KMS-11 (cell line): Measurements from ENCODE around the gene PASK.

Source experiments
- H2AFZ ChIP-seq: fragments of 200-600 bp; sonication (generic); 2 replicates; pipeline ENCODE4 v1.6.1; 2016; ENCODE audit warnings: antibody characterized with exemption, mixed run types, low read depth
- H3K27ac ChIP-seq: fragments of 200-600 bp; sonication (generic); 2 replicates; pipeline ENCODE4 v1.6.1; 2016; ENCODE audit warnings: mild to moderate bottlenecking, mixed run types
- H3K27me3 ChIP-seq: fragments of 200-600 bp; sonication (generic); 2 replicates; pipeline ENCODE4 v1.6.1; 2017; ENCODE audit warnings: mild to moderate bottlenecking, low read depth, mixed run types, moderate library complexity; ENCODE audit not compliant: insufficient read depth
- H3K36me3 ChIP-seq: fragments of 200-600 bp; sonication (generic); 2 replicates; pipeline ENCODE4 v1.6.1; 2017; ENCODE audit warnings: mild to moderate bottlenecking, mixed run types; ENCODE audit not compliant: insufficient read depth
- H3K4me1 ChIP-seq: fragments of 200-600 bp; sonication (generic); 2 replicates; pipeline ENCODE4 v1.6.1; 2016; ENCODE audit warnings: mild to moderate bottlenecking, low read depth, mixed run types; ENCODE audit not compliant: poor library complexity, severe bottlenecking
- H3K4me2 ChIP-seq: fragments of 200-600 bp; sonication (generic); 2 replicates; pipeline ENCODE4 v1.7.0; 2016; ENCODE audit warnings: mild to moderate bottlenecking, mixed run types
- H3K4me3 ChIP-seq: fragments of 200-600 bp; sonication (generic); IDR thresholded peaks from 2 replicates; pipeline ENCODE4 v1.6.1; 2017; ENCODE audit warnings: low read depth, low read length, mixed read lengths; ENCODE audit not compliant: insufficient read depth
- H3K79me2 ChIP-seq: fragments of 200-600 bp; sonication (generic); 2 replicates; pipeline ENCODE4 v1.6.1; 2016; ENCODE audit warnings: low read depth, mixed run types; ENCODE audit not compliant: insufficient read depth
- H3K9ac ChIP-seq: fragments of 200-600 bp; sonication (generic); 2 replicates; pipeline ENCODE4 v1.6.1; 2016; ENCODE audit warnings: mild to moderate bottlenecking, mixed run types
- H4K20me1 ChIP-seq: fragments of 200-600 bp; sonication (generic); 2 replicates; pipeline ENCODE4 v1.6.1; 2016; ENCODE audit warnings: mild to moderate bottlenecking, mixed run types; ENCODE audit not compliant: insufficient read depth
- TF ChIP-seq, protein P1 (sequence below): fragments of 200-600 bp; sonication (generic); conservative IDR thresholded peaks from 2 replicates; pipeline ENCODE4 v1.6.1; 2017; ENCODE audit warnings: low read depth, mild to moderate bottlenecking, antibody characterized with exemption, low read length, moderate library complexity, mixed read lengths

The PASK gene

DNA sequence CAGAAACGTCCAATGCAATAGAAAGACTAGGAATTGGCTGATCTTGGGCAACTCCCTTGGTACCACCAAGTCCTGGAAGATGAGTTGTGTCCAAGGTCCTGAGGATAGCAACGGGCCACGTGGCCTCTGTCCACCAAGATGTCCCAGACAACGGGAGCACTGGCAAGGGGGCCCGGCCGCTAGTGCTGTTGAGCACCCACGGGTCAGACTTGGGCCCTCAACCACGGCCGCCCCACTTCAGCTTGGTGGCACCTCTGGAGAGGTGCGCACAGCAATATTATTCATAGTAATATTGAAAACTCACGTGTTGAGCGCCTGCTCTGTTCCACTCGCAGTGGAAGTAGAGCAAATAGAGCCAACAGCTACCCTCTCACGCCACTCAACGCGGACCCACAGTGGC is 19.0 kb downstream of the PASK start:
- Histone ChIP-seq H4K20me1 (no peaks in the 10 kb centered on the region), H3K4me2 (no peak overlapping the region), H3K79me2 (no peaks in the 10 kb centered on the region), H3K4me1 (no peaks in the 10 kb centered on the region), H2AFZ (no peak overlapping the region), H3K36me3 (no peaks in the 10 kb centered on the region), H3K27ac (no peak overlapping the region), H3K4me3 (no peak overlapping the region), H3K9ac (no peak overlapping the region), H3K27me3 (no peaks in the 10 kb centered on the region)
- TF ChIP-seq, protein P1, sequence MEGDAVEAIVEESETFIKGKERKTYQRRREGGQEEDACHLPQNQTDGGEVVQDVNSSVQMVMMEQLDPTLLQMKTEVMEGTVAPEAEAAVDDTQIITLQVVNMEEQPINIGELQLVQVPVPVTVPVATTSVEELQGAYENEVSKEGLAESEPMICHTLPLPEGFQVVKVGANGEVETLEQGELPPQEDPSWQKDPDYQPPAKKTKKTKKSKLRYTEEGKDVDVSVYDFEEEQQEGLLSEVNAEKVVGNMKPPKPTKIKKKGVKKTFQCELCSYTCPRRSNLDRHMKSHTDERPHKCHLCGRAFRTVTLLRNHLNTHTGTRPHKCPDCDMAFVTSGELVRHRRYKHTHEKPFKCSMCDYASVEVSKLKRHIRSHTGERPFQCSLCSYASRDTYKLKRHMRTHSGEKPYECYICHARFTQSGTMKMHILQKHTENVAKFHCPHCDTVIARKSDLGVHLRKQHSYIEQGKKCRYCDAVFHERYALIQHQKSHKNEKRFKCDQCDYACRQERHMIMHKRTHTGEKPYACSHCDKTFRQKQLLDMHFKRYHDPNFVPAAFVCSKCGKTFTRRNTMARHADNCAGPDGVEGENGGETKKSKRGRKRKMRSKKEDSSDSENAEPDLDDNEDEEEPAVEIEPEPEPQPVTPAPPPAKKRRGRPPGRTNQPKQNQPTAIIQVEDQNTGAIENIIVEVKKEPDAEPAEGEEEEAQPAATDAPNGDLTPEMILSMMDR = no peak

DNA sequence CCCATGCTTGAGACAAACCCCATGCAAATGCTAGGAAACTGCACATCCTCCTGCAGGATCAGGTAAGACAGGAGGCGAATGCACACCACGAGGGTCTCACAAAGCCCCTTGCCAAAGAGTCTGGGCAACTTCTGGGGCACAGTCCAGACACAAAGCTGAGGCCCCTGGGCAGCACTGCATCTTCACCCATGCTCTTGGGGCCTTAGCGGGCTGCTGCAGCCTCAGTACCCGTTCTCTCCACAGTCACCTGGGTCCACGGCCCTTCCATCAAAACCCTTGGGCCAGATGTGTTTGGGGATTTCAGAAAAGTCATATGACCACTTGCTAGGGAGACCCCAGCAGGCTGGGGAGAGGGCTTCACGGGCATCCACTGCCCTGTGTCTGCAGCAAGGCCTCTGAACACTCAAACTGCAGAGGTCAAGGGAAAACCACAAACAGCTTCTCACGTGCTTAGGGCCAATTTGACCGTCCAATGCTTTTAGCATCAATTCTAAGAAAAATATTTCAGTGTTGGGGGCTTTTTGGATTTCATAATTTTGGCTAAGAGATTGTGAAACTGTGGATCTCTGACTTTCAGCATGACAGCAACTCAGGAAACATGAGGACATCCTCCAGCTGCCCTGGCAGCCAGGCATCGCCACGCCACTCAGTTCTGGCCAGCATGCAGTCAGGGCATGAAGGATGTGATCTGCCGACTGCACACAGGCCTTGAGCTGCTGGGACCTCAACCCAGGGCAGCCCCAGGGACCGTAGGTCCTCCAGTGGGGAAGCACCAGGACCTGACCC is 20.0 kb downstream of the PASK start:
- TF ChIP-seq, protein P1 = no peak
- H3K4me3 ChIP-seq = no peak overlapping the region
- H3K36me3 ChIP-seq = no peaks in the 10 kb centered on the region
- no peaks in the 10 kb centered on the region for H4K20me1 ChIP-seq
- H3K4me2 ChIP-seq = no peak overlapping the region
- no peak overlapping the region for H3K9ac ChIP-seq
- H3K27ac ChIP-seq = no peak overlapping the region
- H3K27me3 ChIP-seq = no peaks in the 10 kb centered on the region
- H2AFZ ChIP-seq = no peak overlapping the region
- H3K4me1 ChIP-seq = no peaks in the 10 kb centered on the region
- H3K79me2 ChIP-seq = no peaks in the 10 kb centered on the region

DNA sequence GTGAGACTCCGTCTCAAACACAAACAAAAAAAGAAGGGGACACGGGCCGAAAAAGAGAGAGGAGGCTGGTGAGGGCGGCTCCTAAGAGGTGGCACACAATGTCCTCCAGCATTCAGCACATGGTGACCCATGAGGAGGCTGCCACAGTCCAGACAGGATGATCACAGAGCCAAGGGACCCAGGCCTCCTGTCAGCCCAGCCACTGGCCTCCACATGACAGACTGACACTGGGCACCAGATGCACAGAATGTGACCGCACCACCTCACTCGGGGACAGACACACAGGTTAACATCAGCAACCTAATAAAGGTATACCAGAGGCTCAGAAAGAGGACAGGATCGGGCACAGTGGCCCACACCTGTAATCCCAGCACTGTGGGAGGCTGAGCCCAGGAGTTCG is 21.0 kb downstream of the PASK start:
- Histone ChIP-seq H3K4me2 (no peak overlapping the region), H3K36me3 (no peaks in the 10 kb centered on the region), H3K4me1 (no peaks in the 10 kb centered on the region), H2AFZ (no peak overlapping the region), H3K27ac (no peak overlapping the region), H3K79me2 (no peaks in the 10 kb centered on the region), H3K9ac (no peak overlapping the region), H3K27me3 (no peaks in the 10 kb centered on the region), H4K20me1 (no peaks in the 10 kb centered on the region), H3K4me3 (no peak overlapping the region)
- TF ChIP-seq, protein P1 = no peak

DNA sequence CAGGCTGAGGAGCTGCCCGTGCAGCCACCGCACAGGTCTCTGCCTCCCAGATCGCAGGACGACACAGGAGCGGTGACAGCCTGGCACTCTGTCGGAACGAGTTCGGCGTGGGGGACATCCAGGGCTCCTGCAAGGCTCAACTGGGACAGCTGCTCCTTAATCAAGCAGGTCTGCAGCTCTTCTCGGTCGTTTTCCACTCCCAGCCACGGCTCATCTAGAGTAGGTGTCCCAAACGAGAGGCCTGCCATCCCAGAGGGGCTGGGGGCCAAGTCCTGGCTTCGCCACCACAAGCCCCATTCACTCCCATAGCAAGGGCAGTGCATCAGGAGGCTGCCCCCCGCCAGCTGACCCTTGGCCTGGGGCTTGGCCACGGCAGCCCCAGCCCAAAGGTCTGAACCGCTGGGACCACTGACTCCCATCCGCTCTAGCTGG is 22.5 kb downstream of the PASK start:
- TF ChIP-seq, protein P1 = no peak
- no peaks in the 10 kb centered on the region for H3K36me3 ChIP-seq
- H3K4me3 ChIP-seq = no peak overlapping the region

More for the DNA sequence above, 22.5 kb downstream of the PASK start:
- Histone ChIP-seq H3K79me2 (no peaks in the 10 kb centered on the region), H3K4me1 (no peaks in the 10 kb centered on the region), H3K27me3 (no peaks in the 10 kb centered on the region), H2AFZ (no peak overlapping the region), H3K27ac (no peak overlapping the region), H3K9ac (no peak overlapping the region), H4K20me1 (no peaks in the 10 kb centered on the region), H3K4me2 (no peak overlapping the region)
